GM15510 (cell line): Measurements from ENCODE around the gene GLYATL3.

ENCODE experiments used
- POLR2A ChIP-seq: IDR thresholded peaks from 3 replicates; pipeline ENCODE4 v1.6.1; 2011; ENCODE audit warnings: borderline replicate concordance; ENCODE audit not compliant: insufficient read length; ENCODE audit errors: extremely low read depth

Gene GLYATL3

GRCh38 chr6:49553384-49553783 lies 53.7 kb downstream of the GLYATL3 start:
- TF ChIP-seq POLR2A = no peak

- no peak for TF ChIP-seq POLR2A
Measured at GRCh38 chr6:49555951-49556350, 56.2 kb downstream of the GLYATL3 start.

- TF ChIP-seq POLR2A = no peak
Measured at GRCh38 chr6:49556429-49556837, 56.7 kb downstream of the GLYATL3 start.

- TF ChIP-seq POLR2A = no peak
Measured at GRCh38 chr6:49557177-49557576, 57.5 kb downstream of the GLYATL3 start.

- TF ChIP-seq POLR2A = no peak
Measured at GRCh38 chr6:49558238-49558637, 58.5 kb downstream of the GLYATL3 start.

GRCh38 chr6:49563006-49563886 lies 63.5 kb downstream of the GLYATL3 start:
- TF ChIP-seq POLR2A = no peak

- no peak for TF ChIP-seq POLR2A
Measured at GRCh38 chr6:49564552-49564951, 64.8 kb downstream of the GLYATL3 start.

GRCh38 chr6:49565261-49565660 lies 65.5 kb downstream of the GLYATL3 start:
- TF ChIP-seq POLR2A = no peak

GRCh38 chr6:49565855-49566254 lies 66.1 kb downstream of the GLYATL3 start:
- no peak for TF ChIP-seq POLR2A

GRCh38 chr6:49570474-49571079 lies 70.9 kb downstream of the GLYATL3 start:
- no peak for TF ChIP-seq POLR2A

- no peak for TF ChIP-seq POLR2A
Measured at GRCh38 chr6:49576618-49577017, 76.9 kb downstream of the GLYATL3 start.
